PC-9 (cell line): ENCODE data around the gene CNTNAP5.

Source experiments
- CTCF ChIP-seq: fragments of 200-600 bp; sonication (generic); conservative IDR thresholded peaks from 2 replicates; pipeline ENCODE4 v1.6.1; 2017; ENCODE audit warnings: mixed run types, antibody characterized with exemption, mild to moderate bottlenecking, moderate library complexity
- EZH2 ChIP-seq: fragments of 200-600 bp; sonication (generic); IDR thresholded peaks from 2 replicates; pipeline ENCODE4 v1.8.0; 2017; ENCODE audit warnings: antibody characterized with exemption, low read depth

GRCh38 chr2:124523096-124523495 lies 498.0 kb downstream of the CNTNAP5 start:
- TF ChIP-seq CTCF = no peak
- TF ChIP-seq EZH2 = no peak
